ENCODE data around the gene SDF4.

- TF ChIP-seq CTCF (conservative IDR thresholded peaks at IDR 0.05; ENCODE audit: low read depth, low read length) (no peak), USF2 (IDR thresholded peaks at IDR 0.05; ENCODE audit: low read depth, low read length) (no peak), MAFK (IDR thresholded peaks at IDR 0.05; ENCODE audit: low read depth, low read length) (no peak), RFX5 (IDR thresholded peaks at IDR 0.05; ENCODE audit: low read depth, low read length) (no peak), POLR2A (IDR thresholded peaks at IDR 0.05; ENCODE audit: low read depth, low read length) (no peak; the same call in 1 of the 2 replicates), RAD21 (IDR thresholded peaks at IDR 0.05; ENCODE audit: low read length) (no peak), FOS (IDR thresholded peaks at IDR 0.05; ENCODE audit: low read depth, low read length) (no peak), BHLHE40 (IDR thresholded peaks at IDR 0.05; ENCODE audit: low read depth, low read length) (no peak), CHD1 (IDR thresholded peaks at IDR 0.05; ENCODE audit: low read depth, low read length) (no peak), SMC3 (IDR thresholded peaks at IDR 0.05; ENCODE audit: low read depth, low read length) (no peak)
These were observed 40.8 kb upstream of the SDF4 start for GRCh38 chr1:1272341-1273208.

Data from IMR-90 (cell line).